Hair follicular keratinocyte (primary cell): ENCODE results near the gene L1CAM. TPM values are rescaled to one million over a fixed set of nuclear protein-coding genes. Genes with fewer than 3 reads are reported as not detected.

Experiments used
- total RNA-seq: library from RNA; depleted of rRNA; stranded (reverse); fragments of >200 nt; gene quantifications from 2 replicates; pipeline ENCODE4 v1.2.3, GENCODE V29; 2015

Gene L1CAM
- 3.0 and 9.4 TPM in 2 replicates for total RNA-seq

GRCh38 chrX:153885968-153886903 is at the start of gene L1CAM:
TSS of gene L1CAM (minus strand) at chrX:153886173. CDS start at chrX:153875836, 10,337 bp downstream.

GRCh38 chrX:153934762-153935325 is 48.9 kb upstream of the L1CAM start, which contains the start of gene NAA10:
TSS of gene NAA10 (minus strand) at chrX:153935037. CDS start at chrX:153934904, 133 bp downstream.

GRCh38 chrX:153925739-153926551 is 40.0 kb upstream of the L1CAM start, which contains the start of gene ARHGAP4:
TSS of gene ARHGAP4 (minus strand) at chrX:153926264. CDS start at chrX:153926202, 62 bp downstream.

GRCh38 chrX:153903991-153904957 is 18.3 kb upstream of the L1CAM start, which contains the start of gene AVPR2:
TSS of gene AVPR2 (plus strand) at chrX:153904673. CDS start at chrX:153905146, 473 bp downstream.

GRCh38 chrX:153829799-153830639 is 56.0 kb downstream of the L1CAM start, which contains the start of gene PDZD4:
TSS of gene PDZD4 (minus strand) at chrX:153830544. CDS start at chrX:153830298, 246 bp downstream.

Other genes with a start within 250 kb of the L1CAM start
- 2.5 and 2.9 TPM in 2 replicates for gene DUSP9, start 239.0 kb downstream of the L1CAM start, total RNA-seq
- not detected in 2 replicates for gene PNCK, start 212.4 kb downstream of the L1CAM start, total RNA-seq
- gene SLC6A8, start 198.2 kb downstream of the L1CAM start, total RNA-seq, result 20.2 and 20.9 TPM in 2 replicates
- 181 and 206 TPM in 2 replicates for gene BCAP31, start 161.8 kb downstream of the L1CAM start, total RNA-seq
- 1.2 and 3.0 TPM in 2 replicates for gene ABCD1, start 161.3 kb downstream of the L1CAM start, total RNA-seq
- gene PLXNB3, start 121.9 kb downstream of the L1CAM start, total RNA-seq, result 5.2 and 5.4 TPM in 2 replicates
- gene SRPK3, start 105.1 kb downstream of the L1CAM start, total RNA-seq, result 0.11 TPM in 1 of 2 replicates, not detected in the other
- 71.1 and 76.5 TPM in 2 replicates for gene IDH3G, start 91.8 kb downstream of the L1CAM start, total RNA-seq
- 192 and 305 TPM in 2 replicates for gene SSR4, start 91.5 kb downstream of the L1CAM start, total RNA-seq
- 0.04 TPM in 1 of 2 replicates, not detected in the other for gene PDZD4, start 55.6 kb downstream of the L1CAM start, total RNA-seq
- not detected in 2 replicates for gene AVPR2, start 18.5 kb upstream of the L1CAM start, total RNA-seq
- 0.84 and 2.0 TPM in 2 replicates for gene ARHGAP4, start 40.1 kb upstream of the L1CAM start, total RNA-seq
- gene NAA10, start 48.9 kb upstream of the L1CAM start, total RNA-seq, result 138 and 185 TPM in 2 replicates
- not detected in 2 replicates for gene RENBP, start 58.5 kb upstream of the L1CAM start, total RNA-seq
- gene HCFC1, start 85.6 kb upstream of the L1CAM start, total RNA-seq, result 31.3 and 38.8 TPM in 2 replicates
- gene TMEM187, start 86.6 kb upstream of the L1CAM start, total RNA-seq, result 10.3 and 12.0 TPM in 2 replicates
- 136 and 159 TPM in 2 replicates for gene IRAK1, start 133.7 kb upstream of the L1CAM start, total RNA-seq
- gene MECP2, start 211.5 kb upstream of the L1CAM start, total RNA-seq, result 23.4 and 23.6 TPM in 2 replicates